Left colon (tissue), 2 donors: Measurements from ENCODE around the gene TNS3. TPM values are rescaled to one million over a fixed set of nuclear protein-coding genes. Genes with fewer than 3 reads are reported as not detected.
A peak's percentile ranks its signal among the peaks of the same experiment; 100 is the strongest.

Experiments
- ATAC-seq: fragments of 200-7000 bp; cut with Tn5 transposase; one replicate; pipeline ENCODE4 v1.9.1; 2020; ENCODE audit warnings: mild to moderate bottlenecking, moderate library complexity
- DNase-seq, 2 donors: peaks; one replicate each; pipeline ENCODE4 v3.0.0-alpha.2; 2020
- intact Hi-C, 2 donors: fragments of 100-400 bp; cut with DNase I in 1 of 2; cut with micrococcal nuclease in 1 of 2; formaldehyde crosslinking; loops; one replicate each; pipeline versions ENCODE4 v1.11.2 to v1.14.0; 2022; cut with DNase I, micrococcal nuclease
- total RNA-seq, 2 donors: library from RNA; stranded (reverse); fragmentation: NEBNext Ultra II Directional; extraction: Animal tissue kit (Norgen Biotek cat#: 25700); gene quantifications; one replicate each; pipeline ENCODE4 v1.2.1, GENCODE V29; 2021
- donor health status: DM: no; HTN: no; CAD: no.
- donor health status: DM: yes; HTN: yes; CAD: no.

TNS3 gene
- total RNA-seq, 2 donors from 2014 or later: 56.9 to 62.3 TPM

GRCh38 chr7:47290466-47290865 is 291.4 kb downstream of the TNS3 start:
- ATAC-seq: no peak
- intact Hi-C loops: no loop called here
- DNase-seq: no peak

- DNase-seq (no peak), ATAC-seq (no peak)
- intact Hi-C loops: no loop called here
Observed at GRCh38 chr7:47288060-47288459, 293.9 kb downstream of the TNS3 start.

- ATAC-seq: no peak
- no peak for DNase-seq
- intact Hi-C loops: no loop called here
Observed at GRCh38 chr7:47285860-47286491, 295.9 kb downstream of the TNS3 start.

- DNase-seq (no peak), ATAC-seq (no peak)
- intact Hi-C loops: no loop called here
Observed at GRCh38 chr7:47284691-47285635, 296.9 kb downstream of the TNS3 start.

GRCh38 chr7:47283497-47284131 is 298.3 kb downstream of the TNS3 start:
- ATAC-seq: peak; percentile 97
- peak; percentile 85 to 88 for DNase-seq
- intact Hi-C loops: no loop called here

GRCh38 chr7:47282790-47283496 is 299.0 kb downstream of the TNS3 start:
- peak; percentile 55 for ATAC-seq
- intact Hi-C loops: no loop called here
- DNase-seq: no peak

- ATAC-seq (no peak), DNase-seq (no peak)
Observed at GRCh38 chr7:47281966-47282643, 299.8 kb downstream of the TNS3 start.

GRCh38 chr7:47281161-47281560 is 300.8 kb downstream of the TNS3 start:
- no peak for ATAC-seq
- intact Hi-C loops: no loop called here
- no peak for DNase-seq

More at GRCh38 chr7:47281966-47282643, 299.8 kb downstream of the TNS3 start:
- intact Hi-C loops: no loop called here

- DNase-seq: no peak
- intact Hi-C loops: no loop called here
- no peak for ATAC-seq
Observed at GRCh38 chr7:47280114-47280513, 301.8 kb downstream of the TNS3 start.

GRCh38 chr7:47278043-47278442 is 303.9 kb downstream of the TNS3 start:
- DNase-seq: no peak
- intact Hi-C loops: loop anchor here in 1 of 2 donors (5.0 kb wide), 1 partner anchor 84 kb away; no protein-coding TSS in a partner anchor
- ATAC-seq: no peak

GRCh38 chr7:47277321-47277781 is 304.6 kb downstream of the TNS3 start:
- intact Hi-C loops: loop anchor here in 1 of 2 donors (5.0 kb wide), 1 partner anchor 85 kb away; no protein-coding TSS in a partner anchor
- ATAC-seq: no peak
- DNase-seq: no peak

GRCh38 chr7:47273974-47274766 is 307.7 kb downstream of the TNS3 start:
- intact Hi-C loops: no loop called here
- ATAC-seq: peak; percentile 59
- no peak for DNase-seq

- DNase-seq (no peak), ATAC-seq (no peak)
- intact Hi-C loops: no loop called here
Observed at GRCh38 chr7:47273088-47273487, 308.8 kb downstream of the TNS3 start.

GRCh38 chr7:47271749-47272148 is 310.2 kb downstream of the TNS3 start:
- no peak for ATAC-seq
- no peak for DNase-seq
- intact Hi-C loops: no loop called here

- DNase-seq: no peak
- ATAC-seq: no peak
- intact Hi-C loops: loop anchor here (5.0 to 10.0 kb wide), 4 partner anchors 163 to 553 kb away; no protein-coding TSS in a partner anchor
Observed at GRCh38 chr7:47268851-47269836, 312.8 kb downstream of the TNS3 start.

GRCh38 chr7:47267346-47267745 is 314.6 kb downstream of the TNS3 start:
- DNase-seq (no peak), ATAC-seq (no peak)
- intact Hi-C loops: loop anchor here (5.0 to 10.0 kb wide), 4 partner anchors 165 to 555 kb away; no protein-coding TSS in a partner anchor
